Skin of body (tissue), 2 donors: Measurements from ENCODE around the gene RPL14. TPM values are rescaled to one million over a fixed set of nuclear protein-coding genes. Genes with fewer than 3 reads are reported as not detected.
A peak's percentile ranks its signal among the peaks of the same experiment; 100 is the strongest.
"Not testable (repeated sequence)": the region's sequence is repeated elsewhere in the genome, so short reads cannot be mapped to it uniquely, and the experiment has no call there.

Experiments
- DNase-seq: peaks from one replicate; lab custom pipeline; 2025; lab: John Stamatoyannopoulos, UW
- total RNA-seq: library from RNA; depleted of rRNA; stranded (reverse); fragments of >200 nt; gene quantifications from one replicate; pipeline ENCODE4 v1.2.3, GENCODE V29; 2014

Gene RPL14
- 287 TPM for total RNA-seq

GRCh38 chr3:40456940-40457823, at the start of gene RPL14:
Gene RPL14 (plus strand): TSS chr3:40457339. CDS start chr3:40457472, 133 bp downstream.
- DNase-seq = peak; percentile 96

- no peak for DNase-seq
These were observed 49.5 kb upstream of the RPL14 start for GRCh38 chr3:40407611-40408010.

GRCh38 chr3:40414270-40414669, 42.9 kb upstream of the RPL14 start:
- no peak for DNase-seq

GRCh38 chr3:40417845-40418543, 39.1 kb upstream of the RPL14 start:
- DNase-seq = no peak

DNA sequence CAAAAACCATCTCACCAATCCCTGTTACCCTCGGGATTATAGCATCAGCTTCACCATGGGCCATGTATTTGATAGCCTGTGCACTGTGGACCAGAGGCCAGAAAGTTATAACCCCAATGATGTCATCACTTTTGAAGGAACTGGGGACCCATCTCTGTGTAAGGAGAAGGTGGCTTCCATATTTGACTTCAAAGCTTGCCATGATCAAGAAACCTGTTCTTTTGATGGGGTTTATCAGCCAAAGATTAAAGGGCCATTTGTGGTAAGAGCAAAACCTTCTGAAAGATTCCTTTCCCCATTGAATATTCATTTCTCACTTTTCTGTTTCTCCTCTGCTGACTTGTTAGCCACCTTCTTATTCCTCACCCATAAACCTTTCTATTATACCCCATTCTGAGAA, 34.3 kb upstream of the RPL14 start:
- no peak for DNase-seq

- DNase-seq = no peak
These were observed 30.0 kb upstream of the RPL14 start for GRCh38 chr3:40427045-40427669.

- no peak for DNase-seq
These were observed 24.3 kb upstream of the RPL14 start for GRCh38 chr3:40432793-40433192.

- no peak for DNase-seq
These were observed 19.2 kb upstream of the RPL14 start for GRCh38 chr3:40437889-40438288.

DNA sequence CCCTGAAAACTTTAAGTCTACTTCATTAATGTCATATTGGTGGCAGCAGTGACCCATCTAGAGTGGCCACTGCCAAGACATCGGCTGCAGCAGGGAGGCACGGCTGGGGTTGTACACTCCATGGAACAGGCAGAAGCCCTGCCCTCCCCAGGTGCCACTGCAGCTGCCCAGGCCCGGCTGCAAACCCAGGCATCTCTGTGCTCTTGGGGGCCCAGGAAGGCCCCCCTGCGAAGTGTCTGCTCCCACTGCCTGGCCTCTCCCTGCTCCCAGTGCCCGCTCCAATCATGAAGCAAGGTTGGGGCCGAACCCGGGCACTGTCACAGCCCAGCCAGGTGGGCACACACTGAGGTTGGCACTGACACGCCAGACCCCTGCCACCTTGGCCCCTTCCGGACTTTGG, 12.1 kb upstream of the RPL14 start:
- DNase-seq = no peak

- no peak for DNase-seq
These were observed 11.3 kb upstream of the RPL14 start for GRCh38 chr3:40445880-40446279.

DNA sequence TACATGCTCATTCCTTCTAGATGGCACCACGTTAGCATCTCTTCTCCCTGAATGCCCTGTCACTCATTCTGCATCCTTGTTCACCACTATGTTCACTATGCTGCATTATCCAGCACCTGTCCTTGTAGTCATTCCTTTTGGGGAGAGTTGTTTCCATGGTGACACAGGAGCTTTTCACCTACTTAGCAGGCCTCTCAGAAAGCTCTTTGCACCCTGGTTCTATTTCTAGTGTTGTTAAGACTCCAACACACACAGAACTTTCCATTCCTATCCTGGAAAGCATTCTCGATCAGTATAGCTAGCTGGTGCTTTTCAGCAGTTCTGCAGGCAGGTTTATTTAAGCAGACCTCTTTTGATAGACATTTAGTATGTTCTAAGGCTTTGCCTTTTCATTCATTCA, 6.7 kb upstream of the RPL14 start:
- DNase-seq = no peak

DNA sequence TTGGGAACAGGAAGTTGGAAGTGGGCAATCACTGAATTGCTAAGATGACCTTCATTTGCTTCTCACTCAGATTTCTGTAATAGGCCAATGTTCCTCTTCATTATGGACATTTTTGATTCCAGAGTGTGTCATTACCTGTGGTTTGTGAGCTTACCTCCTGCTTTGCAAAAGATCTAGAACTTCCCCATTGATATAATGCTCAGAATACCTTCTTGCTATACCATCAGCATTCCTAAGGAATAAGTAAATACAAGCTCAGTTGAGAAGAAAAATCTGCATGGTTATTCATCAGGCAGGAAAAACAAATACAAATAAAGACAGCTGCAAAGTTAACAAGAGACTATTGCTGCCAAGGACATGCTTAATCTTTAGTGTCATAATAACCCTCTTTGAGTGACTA, 5.6 kb upstream of the RPL14 start:
- no peak for DNase-seq

DNA sequence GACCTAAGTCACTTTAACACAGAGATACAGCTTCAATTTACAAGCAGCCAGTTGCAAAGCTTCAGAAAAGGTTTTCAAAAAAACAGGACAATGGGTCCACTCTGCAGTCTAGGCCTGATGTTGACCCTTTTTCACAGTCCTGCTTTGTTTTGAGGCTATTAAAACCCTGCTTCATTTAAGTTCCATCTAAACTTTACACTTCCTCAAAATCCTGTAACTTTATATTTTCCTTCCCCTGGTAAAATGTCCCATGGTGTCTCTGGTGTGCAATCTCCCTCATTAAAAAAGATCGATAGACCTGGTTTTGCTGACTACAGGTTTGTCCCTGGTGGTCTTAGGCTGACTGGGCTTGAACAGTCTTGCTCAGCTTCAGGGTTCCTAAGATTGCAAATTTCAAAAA, 5.1 kb upstream of the RPL14 start:
- DNase-seq = no peak

GRCh38 chr3:40452562-40452875, 4.6 kb upstream of the RPL14 start:
- DNase-seq = no peak

DNA sequence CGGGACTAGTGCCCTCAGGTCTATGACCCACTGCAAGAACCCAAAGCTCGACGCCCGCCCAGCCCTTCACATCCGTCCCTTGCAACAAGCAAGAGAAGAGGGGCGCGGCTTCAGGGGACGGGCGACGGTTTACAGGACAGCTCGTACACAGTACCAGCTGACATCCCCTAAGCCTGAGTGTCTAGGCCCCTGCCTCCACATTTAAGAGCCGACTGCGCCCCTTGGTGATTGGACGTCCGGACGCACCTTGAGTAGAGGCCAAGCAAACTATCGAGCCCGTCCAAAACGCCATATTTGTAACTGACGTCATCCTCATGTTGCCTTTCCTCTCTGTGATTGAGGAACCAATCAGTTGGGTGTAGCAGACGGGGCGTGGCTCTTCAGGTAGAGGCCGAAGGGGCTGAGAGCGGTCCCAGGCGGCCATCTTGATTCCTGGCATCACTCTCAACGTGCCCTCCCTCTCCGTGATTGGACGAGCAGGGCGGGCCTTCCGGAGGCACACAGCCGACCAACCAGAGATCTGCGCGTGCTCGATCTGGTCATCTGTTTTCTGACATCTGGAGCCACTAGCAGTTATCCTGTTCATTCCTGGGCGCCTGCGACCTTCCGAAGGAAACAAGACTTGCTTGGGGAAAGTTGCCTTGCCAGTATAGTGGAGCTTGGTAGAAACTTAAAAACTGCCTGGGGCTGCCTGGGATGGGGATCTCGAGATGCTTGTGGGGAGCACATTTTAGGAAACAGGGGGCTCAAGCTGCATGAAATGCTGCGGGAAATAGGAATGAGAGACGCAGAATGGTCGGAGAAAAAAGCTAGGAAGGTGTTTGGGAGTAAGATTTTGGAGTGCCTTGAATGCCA, 4.0 kb upstream of the RPL14 start:
- peak; percentile 98 for DNase-seq

- DNase-seq = no peak
These were observed 3.2 kb upstream of the RPL14 start for GRCh38 chr3:40453933-40454332.

GRCh38 chr3:40455328-40455727, 1.8 kb upstream of the RPL14 start:
- DNase-seq = no peak

GRCh38 chr3:40456279-40456939, 730 bp upstream of the RPL14 start:
- DNase-seq = no peak

DNA sequence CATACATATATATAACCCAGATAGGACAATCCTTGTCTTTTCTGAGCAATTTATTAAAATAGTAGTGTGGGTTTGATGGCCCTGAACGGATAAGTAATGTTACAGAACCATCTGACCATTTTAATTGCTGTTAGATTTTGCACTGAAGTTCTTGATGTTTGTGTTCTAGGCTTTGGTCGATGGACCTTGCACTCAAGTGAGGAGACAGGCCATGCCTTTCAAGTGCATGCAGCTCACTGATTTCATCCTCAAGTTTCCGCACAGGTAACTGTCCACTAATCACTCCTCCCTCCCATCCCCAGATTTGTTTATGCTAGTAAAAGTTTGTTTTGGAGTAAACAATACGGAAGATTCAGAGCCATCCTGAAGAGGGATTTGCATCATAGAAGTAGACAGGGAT, 1.3 kb downstream of the RPL14 start:
- DNase-seq = no peak

- DNase-seq = not testable (repeated sequence)
These were observed 3.3 kb downstream of the RPL14 start for GRCh38 chr3:40460481-40460880.

- no peak for DNase-seq
These were observed 4.0 kb downstream of the RPL14 start for GRCh38 chr3:40461161-40461560.
